H9 (cell line): ENCODE results near the gene RMI2. TPM values are rescaled to one million over a fixed set of nuclear protein-coding genes. Genes with fewer than 3 reads are reported as not detected.

ENCODE experiments used
- DNase-seq: peaks from one replicate; pipeline ENCODE4 v3.0.0-alpha.2; 2017
- H2AFZ ChIP-seq: one replicate; pipeline ENCODE4 v1.6.1; 2013; ENCODE audit warnings: mild to moderate bottlenecking, low read length, control low read depth, moderate library complexity
- H2AK5ac ChIP-seq: 2 replicates; pipeline ENCODE4 v1.6.1; 2013; ENCODE audit warnings: low read length, control low read depth, mixed read lengths; ENCODE audit not compliant: insufficient read length
- H2BK120ac ChIP-seq: one replicate; pipeline ENCODE4 v1.6.1; 2013; ENCODE audit warnings: low read depth, mild to moderate bottlenecking, low read length, control low read depth, inconsistent platforms; ENCODE audit not compliant: poor library complexity, severe bottlenecking
- H2BK12ac ChIP-seq: 2 replicates; pipeline ENCODE4 v1.6.1; 2013; ENCODE audit warnings: low read length, control low read depth, mixed read lengths, low read depth; ENCODE audit not compliant: insufficient read length
- H2BK15ac ChIP-seq: 2 replicates; pipeline ENCODE4 v1.6.1; 2013; ENCODE audit warnings: low read depth, low read length, control low read depth
- H2BK20ac ChIP-seq: one replicate; pipeline ENCODE4 v1.6.1; 2013; ENCODE audit warnings: low read depth, mild to moderate bottlenecking, low read length, control low read depth, inconsistent platforms; ENCODE audit not compliant: poor library complexity, severe bottlenecking
- H2BK5ac ChIP-seq: 2 replicates; pipeline ENCODE4 v1.6.1; 2013; ENCODE audit warnings: low read length, control low read depth, mixed read lengths; ENCODE audit not compliant: insufficient read length
- H3K14ac ChIP-seq: 2 replicates; pipeline ENCODE4 v1.6.1; 2013; ENCODE audit warnings: low read length, control low read depth; ENCODE audit not compliant: insufficient read depth
- H3K18ac ChIP-seq: 2 replicates; pipeline ENCODE4 v1.6.1; 2013; ENCODE audit warnings: low read depth, mild to moderate bottlenecking, mixed read lengths, low read length, control low read depth; ENCODE audit not compliant: insufficient read length
- H3K23ac ChIP-seq: 2 replicates; pipeline ENCODE4 v1.6.1; 2013; ENCODE audit warnings: low read length, control low read depth, mixed read lengths, low read depth; ENCODE audit not compliant: insufficient read length
- H3K23me2 ChIP-seq: 2 replicates; pipeline ENCODE4 v1.6.1; 2013; ENCODE audit warnings: low read depth, mild to moderate bottlenecking, mixed read lengths, low read length, control low read depth; ENCODE audit not compliant: insufficient read length, poor library complexity, severe bottlenecking
- H3K27ac ChIP-seq: 2 replicates; pipeline ENCODE4 v1.5.1; 2013; ENCODE audit warnings: low read length, control low read depth, mixed read lengths, low read depth; ENCODE audit not compliant: insufficient read length
- H3K27me3 ChIP-seq: 2 replicates; pipeline ENCODE4 v1.6.1; 2013; ENCODE audit warnings: low read length, control low read depth, inconsistent platforms; ENCODE audit not compliant: insufficient read depth
- H3K4ac ChIP-seq: 2 replicates; pipeline ENCODE4 v1.6.1; 2013; ENCODE audit warnings: low read depth, mild to moderate bottlenecking, control low read depth, inconsistent platforms, low read length, moderate library complexity
- H3K4me1 ChIP-seq: 2 replicates; pipeline ENCODE4 v1.6.1; 2013; ENCODE audit warnings: low read length, control low read depth, inconsistent platforms; ENCODE audit not compliant: insufficient read depth
- H3K4me2 ChIP-seq: 2 replicates; pipeline ENCODE4 v1.6.1; 2013; ENCODE audit warnings: low read length, control low read depth, mixed read lengths; ENCODE audit not compliant: insufficient read length, insufficient read depth
- H3K56ac ChIP-seq: 2 replicates; pipeline ENCODE4 v1.6.1; 2013; ENCODE audit warnings: low read depth, mild to moderate bottlenecking, mixed read lengths, low read length, control low read depth; ENCODE audit not compliant: insufficient read length
- H3K79me1 ChIP-seq: 2 replicates; pipeline ENCODE4 v1.6.1; 2013; ENCODE audit warnings: low read depth, mild to moderate bottlenecking, moderate library complexity, low read length, control low read depth, inconsistent platforms; ENCODE audit not compliant: insufficient read depth, poor library complexity, severe bottlenecking
- H3K79me2 ChIP-seq: 2 replicates; pipeline ENCODE4 v1.6.1; 2013; ENCODE audit warnings: low read length, control low read depth, inconsistent platforms; ENCODE audit not compliant: insufficient read depth
- H3K9ac ChIP-seq: 2 replicates; pipeline ENCODE4 v1.6.1; 2013; ENCODE audit warnings: low read length, control low read depth, mixed read lengths; ENCODE audit not compliant: insufficient read length; ENCODE audit errors: extremely low read depth
- H3K9me3 ChIP-seq: one replicate; pipeline ENCODE4 v1.6.1; 2013; ENCODE audit warnings: low read depth, low read length, inconsistent platforms; ENCODE audit not compliant: control insufficient read depth
- H3T11ph ChIP-seq: one replicate; pipeline ENCODE4 v1.6.1; 2013; ENCODE audit warnings: mild to moderate bottlenecking, low read length, control low read depth, inconsistent platforms
- H4K20me1 ChIP-seq: one replicate; pipeline ENCODE4 v1.6.1; 2013; ENCODE audit not compliant: control insufficient read depth, insufficient read length, insufficient read depth
- H4K5ac ChIP-seq: 2 replicates; pipeline ENCODE4 v1.6.1; 2013; ENCODE audit warnings: low read depth, mild to moderate bottlenecking, mixed read lengths, low read length, control low read depth; ENCODE audit not compliant: insufficient read length
- H4K8ac ChIP-seq: replicated peaks from 2 replicates; pipeline ENCODE4 v1.6.1; 2013; ENCODE audit warnings: low read length, control low read depth, mixed read lengths, low read depth; ENCODE audit not compliant: insufficient read length
- H4K91ac ChIP-seq: 2 replicates; pipeline ENCODE4 v1.6.1; 2013; ENCODE audit warnings: low read depth, mild to moderate bottlenecking, moderate library complexity, mixed read lengths, low read length, control low read depth; ENCODE audit not compliant: insufficient read length
- H3K27ac Mint-ChIP-seq, 3 experiments: 2 replicates in 2 of 3; 3 replicates in 1 of 3; pipeline ENCODE4 v1.8.0; 2020 to 2021; ENCODE audit warnings: mixed read lengths in 3 of 3, mild to moderate bottlenecking in 1 of 3, moderate library complexity in 1 of 3
- H3K27me3 Mint-ChIP-seq: 2 replicates; pipeline ENCODE4 v1.8.0; 2021; ENCODE audit warnings: low read depth, mild to moderate bottlenecking, moderate library complexity, mixed read lengths
- H3K36me3 Mint-ChIP-seq, 3 experiments: 2 replicates in 2 of 3; 3 replicates in 1 of 3; pipeline ENCODE4 v1.8.0; 2020 to 2021; ENCODE audit warnings: low read depth in 3 of 3, mixed read lengths in 3 of 3; ENCODE audit not compliant: insufficient read depth in 1 of 3
- H3K4me1 Mint-ChIP-seq, 2 experiments: 2 replicates each; pipeline ENCODE4 v1.8.0; 2020; ENCODE audit warnings: mixed read lengths in 2 of 2
- H3K4me3 Mint-ChIP-seq, 2 experiments: 2 replicates in 1 of 2; 3 replicates in 1 of 2; pipeline ENCODE4 v1.8.0; 2020 to 2021; ENCODE audit warnings: mild to moderate bottlenecking in 2 of 2, mixed read lengths in 2 of 2, moderate library complexity in 1 of 2
- H3K9me3 Mint-ChIP-seq, 2 experiments: 2 replicates in 1 of 2; 3 replicates in 1 of 2; pipeline ENCODE4 v1.8.0; 2020; ENCODE audit warnings: mild to moderate bottlenecking in 2 of 2, mixed read lengths in 2 of 2, moderate library complexity in 1 of 2
- CTCF ChIP-seq: fragments of 200-600 bp; sonication (generic); conservative IDR thresholded peaks from 3 replicates; pipeline ENCODE4 v1.8.0; 2021; ENCODE audit warnings: antibody characterized with exemption, mild to moderate bottlenecking
- WGBS: extraction: QIAGEN DNeasy Blood & Tissue Kit; methylation state at CpG from one replicate; pipeline ENCODE4 v1.1.7; 2013; ENCODE audit warnings: missing lambda C conversion rate, low lambda C conversion rate, mixed read lengths; ENCODE audit not compliant: insufficient read length; ENCODE audit errors: extremely low coverage; 5-methylcytosine and 5-hydroxymethylcytosine counted together
- total RNA-seq: library from RNA; stranded (reverse); gene quantifications from 2 replicates; pipeline ENCODE4 v1.2.1, GENCODE V29; 2021

RMI2 gene
- total RNA-seq, 1 experiment from 2014 or later = 57.6 TPM

- no peaks in the 10 kb centered on the region; the same call in 1 of the 2 replicates for H3K27me3 Mint-ChIP-seq
- H3K27ac ChIP-seq = no peak overlapping the region
- no peaks in the 10 kb centered on the region for H3K27me3 ChIP-seq
- H3K18ac ChIP-seq = no peak overlapping the region
- H3K9me3 Mint-ChIP-seq = no peaks in the 10 kb centered on the region
- H3K9me3 ChIP-seq = no peaks in the 10 kb centered on the region
- H3K4me2 ChIP-seq = no peak overlapping the region
- no peaks in the 10 kb centered on the region for H4K20me1 ChIP-seq
- H2BK5ac ChIP-seq = no peak overlapping the region
- DNase-seq = no peak
- no peak overlapping the region for H4K91ac ChIP-seq
- H3T11ph ChIP-seq = no peak overlapping the region
- H3K4me3 Mint-ChIP-seq = no peak overlapping the region
- no peaks in the 10 kb centered on the region for H3K36me3 Mint-ChIP-seq
- peak overlapping the region in 1 of 3 experiments; percentile 39; a peak in 1 of 7 replicates for H3K27ac Mint-ChIP-seq
- H4K8ac ChIP-seq = no peak overlapping the region
- H3K56ac ChIP-seq = no peak overlapping the region
- H3K23ac ChIP-seq = no peak overlapping the region
- H3K9ac ChIP-seq = no peak overlapping the region
- H3K79me1 ChIP-seq = no peaks in the 10 kb centered on the region
- no peak overlapping the region for H2BK120ac ChIP-seq
- H2BK15ac ChIP-seq = no peak overlapping the region
- no peak for TF ChIP-seq CTCF
- H3K4ac ChIP-seq = no peak overlapping the region
- H3K79me2 ChIP-seq = no peaks in the 10 kb centered on the region
- H3K14ac ChIP-seq = no peak overlapping the region
- H2AK5ac ChIP-seq = no peak overlapping the region
- no peak overlapping the region for H4K5ac ChIP-seq
- no peak overlapping the region for H2BK20ac ChIP-seq
- H3K4me1 Mint-ChIP-seq = peaks cover 12 to 19% of the 10 kb centered on the region in 2 experiments
- WGBS = no CpG with 5 or more reads among the region's 3 CpGs
- no peaks in the 10 kb centered on the region for H3K4me1 ChIP-seq
- no peak overlapping the region for H2BK12ac ChIP-seq
- no peak overlapping the region for H2AFZ ChIP-seq
- no peaks in the 10 kb centered on the region for H3K23me2 ChIP-seq
These were observed 50.6 kb downstream of the RMI2 start for GRCh38 chr16:11395949-11396240.
